ENCODE measurements around the gene RAD51B. TPM values are rescaled to one million over a fixed set of nuclear protein-coding genes. Genes with fewer than 3 reads are reported as not detected.

The RAD51B gene
- total and polyA plus RNA-seq, 9 of the 15 experiments (the other 6 are each of a cell fraction or from before 2014, with no cell fraction given): 8.5 to 17.3 (median 11.3) TPM

GRCh38 chr14:68758301-68758700 is 938.7 kb downstream of the RAD51B start (continued):
- TF ChIP-seq E2F6 (IDR thresholded peaks at IDR 0.05; ENCODE audit: borderline replicate concordance in 1 of 2, extremely low read depth in 1 of 2, insufficient read depth in 1 of 2, insufficient read length in 1 of 2, low read depth in 1 of 2, low read length in 1 of 2, poor library complexity in 1 of 2, severe bottlenecking in 1 of 2) (no peak), TCF15 (CRISPR knock-in tag; IDR thresholded peaks at IDR 0.05) (no peak), SMAD4 (CRISPR knock-in tag; conservative IDR thresholded peaks at IDR 0.05) (peak; percentile 12; the same call in 1 of the 2 replicates), PRDM10 (IDR thresholded peaks at IDR 0.05; ENCODE audit: partially characterized antibody) (no peak), MED1 (CRISPR knock-in tag; IDR thresholded peaks at IDR 0.05; ENCODE audit: borderline replicate concordance) (no peak), ARID1B (IDR thresholded peaks at IDR 0.05) (peak; percentile 69), KDM5B (IDR thresholded peaks at IDR 0.05; ENCODE audit: insufficient replicate concordance, low read depth, low read length) (peak; percentile 44), SMAD1 (IDR thresholded peaks at IDR 0.05; ENCODE audit: low read depth, low read length, partially characterized antibody) (no peak), RBM39 (optimal IDR thresholded peaks at IDR 0.05; ENCODE audit: low read depth, low read length) (no peak), SIX5 (IDR thresholded peaks at IDR 0.05; ENCODE audit: borderline replicate concordance in 1 of 2, insufficient read depth in 1 of 2, low read depth in 1 of 2, low read length in 2 of 2) (no peak)
- TF ChIP-seq, protein P1, sequence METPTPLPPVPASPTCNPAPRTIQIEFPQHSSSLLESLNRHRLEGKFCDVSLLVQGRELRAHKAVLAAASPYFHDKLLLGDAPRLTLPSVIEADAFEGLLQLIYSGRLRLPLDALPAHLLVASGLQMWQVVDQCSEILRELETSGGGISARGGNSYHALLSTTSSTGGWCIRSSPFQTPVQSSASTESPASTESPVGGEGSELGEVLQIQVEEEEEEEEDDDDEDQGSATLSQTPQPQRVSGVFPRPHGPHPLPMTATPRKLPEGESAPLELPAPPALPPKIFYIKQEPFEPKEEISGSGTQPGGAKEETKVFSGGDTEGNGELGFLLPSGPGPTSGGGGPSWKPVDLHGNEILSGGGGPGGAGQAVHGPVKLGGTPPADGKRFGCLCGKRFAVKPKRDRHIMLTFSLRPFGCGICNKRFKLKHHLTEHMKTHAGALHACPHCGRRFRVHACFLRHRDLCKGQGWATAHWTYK (CRISPR knock-in tag; IDR thresholded peaks at IDR 0.05): no peak
- TF ChIP-seq, protein P2, sequence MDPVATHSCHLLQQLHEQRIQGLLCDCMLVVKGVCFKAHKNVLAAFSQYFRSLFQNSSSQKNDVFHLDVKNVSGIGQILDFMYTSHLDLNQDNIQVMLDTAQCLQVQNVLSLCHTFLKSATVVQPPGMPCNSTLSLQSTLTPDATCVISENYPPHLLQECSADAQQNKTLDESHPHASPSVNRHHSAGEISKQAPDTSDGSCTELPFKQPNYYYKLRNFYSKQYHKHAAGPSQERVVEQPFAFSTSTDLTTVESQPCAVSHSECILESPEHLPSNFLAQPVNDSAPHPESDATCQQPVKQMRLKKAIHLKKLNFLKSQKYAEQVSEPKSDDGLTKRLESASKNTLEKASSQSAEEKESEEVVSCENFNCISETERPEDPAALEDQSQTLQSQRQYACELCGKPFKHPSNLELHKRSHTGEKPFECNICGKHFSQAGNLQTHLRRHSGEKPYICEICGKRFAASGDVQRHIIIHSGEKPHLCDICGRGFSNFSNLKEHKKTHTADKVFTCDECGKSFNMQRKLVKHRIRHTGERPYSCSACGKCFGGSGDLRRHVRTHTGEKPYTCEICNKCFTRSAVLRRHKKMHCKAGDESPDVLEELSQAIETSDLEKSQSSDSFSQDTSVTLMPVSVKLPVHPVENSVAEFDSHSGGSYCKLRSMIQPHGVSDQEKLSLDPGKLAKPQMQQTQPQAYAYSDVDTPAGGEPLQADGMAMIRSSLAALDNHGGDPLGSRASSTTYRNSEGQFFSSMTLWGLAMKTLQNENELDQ (CRISPR knock-in tag; IDR thresholded peaks at IDR 0.05; ENCODE audit: borderline replicate concordance): no peak
- TF ChIP-seq, protein P3, sequence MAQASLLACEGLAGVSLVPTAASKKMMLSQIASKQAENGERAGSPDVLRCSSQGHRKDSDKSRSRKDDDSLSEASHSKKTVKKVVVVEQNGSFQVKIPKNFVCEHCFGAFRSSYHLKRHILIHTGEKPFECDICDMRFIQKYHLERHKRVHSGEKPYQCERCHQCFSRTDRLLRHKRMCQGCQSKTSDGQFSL (CRISPR knock-in tag; IDR thresholded peaks at IDR 0.05): no peak
- TF ChIP-seq, protein P3 (tag; IDR thresholded peaks at IDR 0.05): no peak
- TF ChIP-seq, protein P4, sequence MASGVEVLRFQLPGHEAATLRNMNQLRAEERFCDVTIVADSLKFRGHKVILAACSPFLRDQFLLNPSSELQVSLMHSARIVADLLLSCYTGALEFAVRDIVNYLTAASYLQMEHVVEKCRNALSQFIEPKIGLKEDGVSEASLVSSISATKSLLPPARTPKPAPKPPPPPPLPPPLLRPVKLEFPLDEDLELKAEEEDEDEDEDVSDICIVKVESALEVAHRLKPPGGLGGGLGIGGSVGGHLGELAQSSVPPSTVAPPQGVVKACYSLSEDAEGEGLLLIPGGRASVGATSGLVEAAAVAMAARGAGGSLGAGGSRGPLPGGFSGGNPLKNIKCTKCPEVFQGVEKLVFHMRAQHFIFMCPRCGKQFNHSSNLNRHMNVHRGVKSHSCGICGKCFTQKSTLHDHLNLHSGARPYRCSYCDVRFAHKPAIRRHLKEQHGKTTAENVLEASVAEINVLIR (CRISPR knock-in tag; IDR thresholded peaks at IDR 0.05): no peak

Measured in K562 (cell line).